ENCODE results near the gene FAM107B.
"Not testable (repeated sequence)": the region's sequence is repeated elsewhere in the genome, so short reads cannot be mapped to it uniquely, and the experiment has no call there.

The FAM107B gene

DNA sequence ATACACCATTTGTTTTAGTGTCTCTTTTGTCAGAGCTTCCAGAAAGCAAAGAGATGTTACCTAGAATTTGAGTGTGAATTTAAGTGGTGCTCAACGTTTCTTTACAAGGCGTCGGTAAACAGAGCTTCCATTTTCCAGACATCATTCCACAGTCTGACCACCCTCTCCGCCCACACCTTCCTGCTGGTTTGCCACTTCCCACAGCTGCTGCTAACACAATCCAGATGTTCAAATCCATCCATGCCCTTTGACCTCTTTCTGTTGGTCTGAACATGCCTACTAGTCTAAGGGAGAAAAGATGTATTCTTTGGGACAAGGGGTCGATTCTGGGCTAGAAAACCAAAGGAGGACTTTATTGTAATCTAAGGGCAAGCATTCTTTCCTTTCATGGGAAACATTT lies 86.1 kb downstream of the FAM107B start:
- DNase-seq: no peak

DNA sequence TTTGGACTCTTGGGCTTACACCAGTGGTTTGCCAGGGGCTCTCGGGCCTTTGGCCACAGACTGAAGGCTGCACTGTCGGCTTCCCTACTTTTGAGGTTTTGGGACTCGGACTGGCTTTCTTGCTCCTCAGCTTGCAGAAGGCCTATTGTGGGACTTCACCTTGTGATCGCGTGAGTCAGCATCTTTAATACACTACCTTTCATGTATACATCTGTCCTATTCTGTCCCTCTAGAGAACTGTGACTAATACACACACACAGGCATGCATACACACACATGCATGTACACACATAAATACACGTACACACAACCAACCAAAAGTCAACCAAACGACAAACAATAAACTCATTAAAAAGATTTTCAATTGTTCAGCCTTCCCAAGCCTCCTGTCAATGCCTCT lies 86.5 kb downstream of the FAM107B start:
- not testable (repeated sequence) for DNase-seq

GRCh38 chr10:14687340-14687739 lies 87.4 kb downstream of the FAM107B start:
- no peak for DNase-seq

DNA sequence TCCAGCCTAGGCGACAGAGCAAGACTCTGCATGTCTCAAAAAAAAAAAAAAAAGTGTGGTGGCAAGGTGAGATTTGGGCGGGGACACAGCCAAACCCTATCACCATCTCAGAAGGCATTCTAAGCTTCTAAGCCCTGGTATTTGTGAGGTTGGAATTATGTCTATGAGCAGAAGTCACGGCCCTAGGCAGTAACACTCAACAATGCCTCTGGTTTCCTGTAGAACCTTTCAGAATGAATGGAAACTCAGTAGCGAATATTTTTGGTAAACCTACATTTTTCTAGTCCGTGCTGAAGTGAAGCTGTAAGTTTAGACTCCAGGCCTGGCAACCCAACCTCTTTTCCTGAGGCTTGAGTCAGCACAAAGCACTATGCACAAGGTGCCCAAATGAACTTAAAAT lies 88.3 kb downstream of the FAM107B start:
- DNase-seq: no peak

DNA sequence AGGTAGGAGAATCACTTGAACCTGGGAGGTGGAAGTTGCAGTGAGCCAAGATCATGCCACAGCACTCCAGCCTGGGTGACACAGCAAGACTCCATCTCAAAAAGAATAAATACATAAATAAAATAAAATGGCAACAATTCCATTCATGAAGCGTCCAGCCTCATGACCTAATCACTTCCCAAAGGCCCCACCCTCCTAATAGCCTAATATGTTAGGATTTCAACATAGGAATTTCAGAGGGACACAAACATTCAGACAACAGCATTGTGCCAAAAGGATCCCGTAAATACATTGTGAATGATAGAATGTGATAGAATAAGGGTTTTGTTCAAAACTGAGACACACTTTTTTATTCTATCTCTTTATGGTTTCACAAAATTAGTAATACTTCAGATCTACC lies 90.3 kb downstream of the FAM107B start:
- DNase-seq: no peak

GRCh38 chr10:14683256-14683655 lies 91.4 kb downstream of the FAM107B start:
- no peak for DNase-seq

GRCh38 chr10:14681802-14682201 lies 92.9 kb downstream of the FAM107B start:
- no peak for DNase-seq

DNA sequence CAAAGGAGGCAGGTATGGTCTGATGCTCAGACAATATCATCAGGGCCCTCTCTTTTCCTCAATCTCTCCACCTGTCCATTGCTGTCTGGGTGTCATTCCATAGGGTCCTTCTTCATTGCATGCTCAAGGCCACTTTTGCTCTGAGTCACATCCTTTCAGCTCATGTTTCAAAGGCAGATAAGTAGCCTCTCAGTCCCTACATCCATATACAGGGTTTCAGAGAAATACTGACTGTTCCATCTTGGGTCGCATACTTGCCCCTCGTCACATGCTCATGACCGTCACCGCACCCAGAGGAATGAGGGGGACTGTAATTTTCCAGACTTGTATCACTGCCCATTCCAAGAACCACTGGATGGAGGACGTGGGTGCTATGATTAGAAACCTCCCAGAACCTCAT lies 93.4 kb downstream of the FAM107B start:
- no peak for DNase-seq

DNA sequence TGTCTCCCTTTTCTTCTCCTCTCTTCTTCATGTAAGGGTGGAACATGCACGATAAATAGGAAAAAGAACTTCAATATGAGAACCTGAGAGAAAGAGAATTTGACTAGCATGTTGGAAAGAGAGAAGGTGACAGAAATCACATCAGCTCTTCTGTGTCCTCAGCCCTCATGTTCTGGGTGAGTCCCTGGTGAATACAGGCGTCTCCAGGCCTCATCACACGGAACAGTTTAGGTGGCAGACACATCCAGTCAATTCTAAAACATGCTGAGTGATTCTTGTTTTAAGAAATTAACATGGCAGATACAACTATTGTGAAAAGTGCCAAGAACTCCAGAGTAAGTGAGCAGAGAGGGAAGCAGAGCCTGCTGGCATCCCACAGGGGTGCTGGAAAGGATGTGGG lies 96.1 kb downstream of the FAM107B start:
- DNase-seq: no peak

GRCh38 chr10:14676732-14677131 lies 98.0 kb downstream of the FAM107B start:
- DNase-seq: no peak

- no peak for DNase-seq
These were observed 100.2 kb downstream of the FAM107B start for GRCh38 chr10:14674376-14675050.

DNA sequence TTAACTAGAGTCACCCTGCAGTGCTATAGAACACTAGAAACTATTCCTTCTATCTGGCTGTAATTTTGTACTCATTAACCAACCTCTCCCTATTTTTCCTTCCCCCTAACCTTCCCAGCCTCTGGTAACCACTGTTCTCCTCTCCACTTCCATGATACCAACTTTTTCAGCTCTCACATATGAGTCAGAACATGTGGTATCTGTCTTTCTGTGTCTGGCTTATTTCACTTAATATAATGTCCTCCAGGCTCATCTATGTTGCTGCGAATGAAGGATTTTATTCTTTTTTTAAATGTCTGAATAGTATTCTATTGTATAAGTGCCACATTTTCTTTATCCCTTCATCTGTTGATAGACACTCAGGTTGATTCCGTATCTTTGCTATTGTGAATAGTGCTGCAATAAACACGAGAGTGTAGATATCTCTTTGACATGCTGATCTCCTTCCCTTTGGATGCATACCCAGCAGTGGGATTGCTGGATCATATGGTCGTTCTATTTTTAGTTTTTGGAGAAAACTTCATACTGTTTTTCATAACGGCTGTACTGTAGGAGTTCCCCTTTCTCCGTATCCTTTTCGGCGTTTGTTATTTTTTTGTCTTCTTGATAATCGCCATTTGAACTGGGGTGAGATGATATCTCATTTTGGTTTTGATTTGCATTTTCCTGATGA lies 101.4 kb downstream of the FAM107B start:
- DNase-seq: no peak

- DNase-seq: no peak
These were observed 103.3 kb downstream of the FAM107B start for GRCh38 chr10:14671386-14671831.

GRCh38 chr10:14670551-14671240 lies 104.0 kb downstream of the FAM107B start:
- no peak for DNase-seq

DNA sequence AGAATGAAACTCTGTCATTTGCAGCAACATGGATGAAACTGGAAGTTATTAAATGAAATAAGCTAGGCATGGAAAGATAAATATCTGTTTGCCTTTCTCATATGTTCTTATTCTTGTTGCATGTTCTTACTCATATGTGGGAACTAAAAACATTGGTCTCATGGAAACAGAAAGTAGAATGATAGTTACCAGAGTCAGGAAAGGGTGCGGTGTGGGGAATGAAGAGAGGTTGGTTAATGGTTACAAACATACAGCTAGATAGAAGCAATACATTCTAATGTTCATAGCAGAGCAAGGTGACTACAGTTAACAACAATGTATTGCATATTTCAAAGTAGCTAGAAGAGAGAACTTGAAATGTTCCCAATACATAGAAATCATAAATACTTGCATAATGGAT lies 105.1 kb downstream of the FAM107B start:
- DNase-seq: no peak

- no peak for DNase-seq
These were observed 106.9 kb downstream of the FAM107B start for GRCh38 chr10:14667781-14668180.

DNA sequence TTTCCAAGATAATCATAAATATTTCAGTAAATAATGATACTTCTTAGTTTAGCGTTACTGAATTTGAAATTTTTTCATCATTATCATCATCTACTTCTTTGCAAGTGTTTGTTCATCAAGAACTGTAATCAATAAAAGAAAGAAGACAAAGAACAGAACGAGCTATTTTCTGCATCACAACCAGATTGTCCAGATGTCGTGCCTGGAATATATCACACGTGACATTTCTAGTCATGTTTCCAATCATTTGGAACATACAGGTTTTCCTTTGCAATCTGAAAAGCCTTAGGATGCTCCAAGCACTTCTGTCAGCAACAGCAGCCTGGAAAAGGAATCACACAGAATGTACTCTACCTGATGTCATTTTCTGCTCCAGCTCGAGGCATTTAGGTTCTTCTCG lies 107.4 kb downstream of the FAM107B start:
- no peak for DNase-seq

- DNase-seq: no peak
These were observed 108.5 kb downstream of the FAM107B start for GRCh38 chr10:14665865-14666857.

DNA sequence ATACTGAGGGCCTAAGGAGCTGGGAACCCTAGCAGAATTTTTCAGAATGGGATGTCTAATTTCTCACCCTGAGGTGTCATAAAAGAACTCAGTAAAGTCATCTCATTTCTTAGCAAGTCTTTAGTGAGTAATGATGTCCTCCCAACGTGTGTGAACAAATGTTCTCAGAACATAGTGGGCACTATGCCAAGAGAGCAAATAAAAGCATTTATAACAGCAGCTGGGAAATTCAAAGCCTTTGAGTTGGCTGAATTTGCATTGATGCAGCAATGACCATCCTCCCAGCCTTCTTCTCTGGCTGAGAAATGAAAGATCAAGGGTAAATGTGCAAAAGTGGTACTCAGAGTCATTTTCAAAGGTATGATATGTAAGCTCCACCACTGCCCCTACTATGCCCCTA lies 109.4 kb downstream of the FAM107B start:
- no peak for DNase-seq

DNA sequence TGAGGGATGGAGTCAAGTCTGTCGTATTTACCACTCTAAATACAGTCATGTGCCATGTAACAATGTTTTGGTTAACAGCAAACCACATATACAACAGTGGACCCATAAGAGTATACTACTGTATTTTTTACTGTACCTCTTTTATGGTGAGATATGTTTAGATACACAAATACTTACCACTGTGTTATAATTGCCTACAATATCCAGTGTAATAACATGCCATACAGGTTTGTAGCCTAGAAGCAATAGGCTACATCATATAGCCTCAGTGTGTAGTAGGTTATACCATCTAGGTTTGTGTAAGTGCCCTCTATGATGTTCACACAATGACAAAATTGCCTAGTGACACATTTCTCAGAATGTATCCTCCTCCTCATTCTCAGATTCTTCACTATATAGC lies 110.4 kb downstream of the FAM107B start:
- DNase-seq: no peak

- DNase-seq: no peak
These were observed 112.9 kb downstream of the FAM107B start for GRCh38 chr10:14661818-14662217.

- no peak for DNase-seq
These were observed 113.9 kb downstream of the FAM107B start for GRCh38 chr10:14660831-14661230.

GRCh38 chr10:14659626-14660196 lies 115.0 kb downstream of the FAM107B start:
- peak; percentile 54 for DNase-seq
